ENCODE results near the gene FCAMR.
A peak's percentile ranks its signal among the peaks of the same experiment; 100 is the strongest.

FCAMR gene

DNA sequence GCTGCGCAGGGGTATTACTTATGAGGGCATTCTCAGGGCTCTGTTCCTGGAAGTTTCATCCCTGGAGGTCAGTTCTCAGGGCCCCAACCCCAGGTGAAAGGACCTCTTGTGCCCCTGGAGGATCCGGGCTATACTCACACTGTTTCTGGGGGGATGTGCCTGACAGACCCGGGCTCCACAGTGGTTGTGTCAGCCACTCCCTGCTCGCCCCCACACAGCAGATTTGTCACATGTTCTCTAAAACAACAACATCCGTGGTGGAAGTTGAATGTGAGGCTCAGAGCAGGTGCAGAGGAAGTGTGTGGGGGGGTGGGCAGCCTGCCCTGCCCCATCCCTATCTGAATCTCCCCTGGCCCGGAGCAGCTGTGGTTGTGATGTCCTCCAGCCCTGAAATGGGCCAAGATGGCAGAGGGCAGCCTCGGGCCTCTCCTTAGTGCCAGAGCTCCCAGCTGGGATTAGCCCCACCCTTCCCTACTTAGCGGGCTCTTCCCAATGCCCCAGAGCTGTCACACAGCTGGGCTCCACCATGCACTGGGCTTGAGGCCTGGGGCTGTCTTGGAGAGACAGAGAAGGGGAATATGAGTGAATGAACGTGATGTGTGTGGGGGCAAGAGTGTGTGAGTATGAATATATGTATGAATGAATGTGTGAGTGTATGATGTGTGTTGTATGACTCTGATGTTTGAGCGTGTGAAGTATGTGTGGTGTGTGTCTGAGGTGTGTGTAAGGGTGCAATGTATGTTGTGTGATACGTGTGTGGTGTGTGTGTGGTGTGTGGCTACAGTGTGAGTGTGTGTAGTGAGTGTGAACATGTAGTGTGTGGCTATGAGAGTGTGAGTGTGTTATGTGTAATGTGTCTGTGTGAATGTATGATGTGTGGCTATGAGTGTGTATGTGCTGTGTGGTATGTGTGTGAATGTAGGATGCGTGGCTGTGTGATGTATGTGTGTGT, 47.0 kb downstream of the FCAMR start:
- peak overlapping the region; percentile 78 for H3K9ac ChIP-seq
- H4K20me1 ChIP-seq, result no peaks in the 10 kb centered on the region
- no peaks in the 10 kb centered on the region for H3K36me3 ChIP-seq
- H3K4me2 ChIP-seq, result peak overlapping the region; percentile 92
- no peaks in the 10 kb centered on the region for H3K27me3 ChIP-seq
- H3K4me3 ChIP-seq, result peak overlapping the region; percentile 59
- no peaks in the 10 kb centered on the region for H3K9me3 ChIP-seq
- peaks cover 74% of the 10 kb centered on the region for H3K4me1 ChIP-seq
- no peak for TF ChIP-seq Cebpa-rat (IDR thresholded peaks at IDR 0.05)
- H3K27ac ChIP-seq, result peak overlapping the region; percentile 92

DNA sequence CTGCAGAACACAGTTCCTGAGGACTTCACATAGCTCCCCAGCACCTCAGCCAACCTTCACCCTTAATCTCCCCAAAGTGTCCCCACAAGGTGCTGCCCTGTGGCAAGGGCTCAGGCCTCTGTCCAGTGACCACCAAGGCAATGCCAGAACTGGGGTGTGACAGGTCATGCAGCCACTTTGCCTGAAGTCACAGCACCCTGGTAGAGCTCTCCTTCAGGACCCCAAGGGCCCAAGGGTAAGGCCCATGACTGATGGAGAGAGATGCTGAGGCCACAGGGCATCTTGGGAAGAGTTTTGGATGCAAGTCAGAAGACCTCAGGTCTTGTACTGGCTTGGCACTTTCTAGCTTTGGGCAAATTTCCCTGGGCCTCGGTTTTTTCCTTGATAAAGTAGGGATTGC, 47.7 kb downstream of the FCAMR start:
- H3K27me3 ChIP-seq, result no peaks in the 10 kb centered on the region
- peaks cover 81% of the 10 kb centered on the region for H3K4me1 ChIP-seq
- no peaks in the 10 kb centered on the region; the same call in 1 of the 2 replicates for H3K36me3 ChIP-seq
- no peaks in the 10 kb centered on the region for H4K20me1 ChIP-seq
- H3K4me2 ChIP-seq, result peak overlapping the region; percentile 92
- H3K27ac ChIP-seq, result peak overlapping the region; percentile 92
- H3K9me3 ChIP-seq, result no peaks in the 10 kb centered on the region
- peak overlapping the region; percentile 59 for H3K4me3 ChIP-seq
- TF ChIP-seq Cebpa-rat (IDR thresholded peaks at IDR 0.05), result no peak
- peak overlapping the region; percentile 78 for H3K9ac ChIP-seq

DNA sequence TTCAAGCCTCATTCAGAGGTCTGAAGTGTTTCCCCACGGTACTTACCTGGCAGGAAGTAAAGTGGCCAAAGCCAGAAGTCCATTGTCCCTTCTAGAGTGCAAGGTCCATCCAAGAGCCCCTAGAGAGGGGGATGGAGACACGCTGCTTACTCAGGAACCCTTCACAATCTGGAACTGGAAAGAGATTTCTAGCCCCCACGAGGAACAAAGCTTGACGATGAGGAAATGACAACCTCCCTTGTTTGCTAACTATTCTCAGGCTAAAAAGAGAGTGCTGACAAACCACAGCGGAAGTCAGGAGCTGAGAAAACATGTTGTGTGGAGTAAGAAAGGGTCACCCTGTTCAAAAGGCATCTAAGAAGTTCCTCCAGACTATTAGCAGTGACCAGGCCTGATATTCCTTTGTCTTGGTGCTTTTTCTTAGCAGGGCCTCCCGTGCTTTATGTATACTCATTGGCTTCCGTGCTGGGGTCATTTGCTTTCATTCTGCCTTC, 48.4 kb downstream of the FCAMR start, which contains the start of gene FCMR:
Gene FCMR (minus strand): TSS at position 170 of the 494 bp plus-strand sequence. CDS start 87 bp downstream, at position 83.
- TF ChIP-seq Cebpa-rat (IDR thresholded peaks at IDR 0.05), result no peak
- peaks cover 88% of the 10 kb centered on the region for H3K4me1 ChIP-seq
- H3K36me3 ChIP-seq, result no peaks in the 10 kb centered on the region; the same call in 1 of the 2 replicates
- peak within 1 kb of the TSS; percentile 92 for H3K27ac ChIP-seq
- H3K4me2 ChIP-seq, result peak within 1 kb of the TSS; percentile 92
- H3K9me3 ChIP-seq, result no peaks in the 10 kb centered on the region
- peak within 1 kb of the TSS; percentile 59 for H3K4me3 ChIP-seq
- peak within 1 kb of the TSS; percentile 78 for H3K9ac ChIP-seq
- H4K20me1 ChIP-seq, result no peaks in the 10 kb centered on the region
- H3K27me3 ChIP-seq, result no peaks in the 10 kb centered on the region

DNA sequence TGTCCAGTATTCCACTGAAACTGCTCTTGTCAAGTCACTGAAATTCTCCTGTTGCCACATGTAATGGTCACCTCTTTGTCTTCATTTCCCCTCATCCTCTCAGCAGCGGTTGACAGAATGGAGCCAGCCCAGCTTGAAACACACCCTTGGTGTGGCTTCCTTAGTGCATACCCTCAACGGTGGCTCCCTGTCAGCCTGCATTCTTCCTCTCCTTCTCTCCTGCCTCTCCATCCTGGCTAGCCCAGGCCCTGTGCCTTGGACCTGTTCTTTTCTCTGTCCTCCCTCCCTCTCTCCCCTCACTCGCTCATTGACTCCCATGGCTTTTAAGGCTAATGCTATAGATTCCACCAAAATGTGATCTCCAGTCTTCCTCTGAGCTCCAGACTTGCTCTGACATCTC, 52.2 kb downstream of the FCAMR start:
- TF ChIP-seq Cebpa-rat (IDR thresholded peaks at IDR 0.05), result no peak
- H3K36me3 ChIP-seq, result peaks cover 6% of the 10 kb centered on the region; the same call in 1 of the 2 replicates
- peak overlapping the region; percentile 92 for H3K4me2 ChIP-seq

DNA sequence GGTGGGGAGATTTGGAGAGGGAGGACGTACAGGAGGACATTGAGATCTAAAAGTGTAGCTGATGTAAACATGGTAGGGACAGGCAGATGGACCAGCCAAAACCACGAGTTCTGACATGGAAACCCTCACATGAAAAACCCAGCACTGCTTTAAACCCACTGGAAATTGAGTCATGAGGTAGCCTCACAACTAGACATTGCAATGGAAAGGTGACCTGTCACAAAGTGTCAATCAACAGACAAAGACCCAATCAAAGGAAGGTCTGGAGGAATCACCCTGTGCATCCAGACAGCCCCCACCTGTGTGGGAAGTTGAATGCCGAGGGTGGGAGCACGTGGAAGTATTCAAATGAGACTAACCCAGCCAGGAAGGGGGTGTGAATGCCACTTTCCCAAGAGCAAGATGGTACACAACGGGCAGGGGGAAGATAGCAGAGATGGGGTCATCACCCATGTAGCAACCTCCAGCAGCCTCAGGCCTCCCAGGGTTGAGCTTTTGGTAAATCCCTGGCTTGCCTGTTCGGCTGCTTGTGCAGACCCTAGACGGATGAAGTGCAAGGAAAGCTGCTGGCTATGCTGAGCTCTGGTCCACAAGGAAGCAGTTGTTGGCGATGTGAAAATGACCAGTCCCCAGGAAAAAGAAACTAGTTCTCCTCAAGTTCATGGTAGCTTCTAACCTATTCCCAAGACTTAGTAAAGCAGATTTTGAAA, 54.1 kb downstream of the FCAMR start:
- Histone ChIP-seq H3K9ac (no peak overlapping the region), H3K4me2 (peak overlapping the region; percentile 8; the same call in 1 of the 2 replicates), H3K27ac (no peak overlapping the region), H4K20me1 (peaks cover 10% of the 10 kb centered on the region), H3K27me3 (no peaks in the 10 kb centered on the region), H3K36me3 (peaks cover 10% of the 10 kb centered on the region), H3K4me1 (peaks cover 93% of the 10 kb centered on the region), H3K9me3 (no peaks in the 10 kb centered on the region), H3K4me3 (no peak overlapping the region)
- TF ChIP-seq Cebpa-rat (IDR thresholded peaks at IDR 0.05), result no peak

More for the DNA sequence above, 52.2 kb downstream of the FCAMR start:
- no peaks in the 10 kb centered on the region; the same call in 1 of the 2 replicates for H4K20me1 ChIP-seq
- H3K9me3 ChIP-seq, result no peaks in the 10 kb centered on the region
- H3K27me3 ChIP-seq, result no peaks in the 10 kb centered on the region
- no peak overlapping the region for H3K4me3 ChIP-seq
- peak overlapping the region; percentile 48 for H3K27ac ChIP-seq
- H3K4me1 ChIP-seq, result peaks cover 99% of the 10 kb centered on the region
- no peak overlapping the region for H3K9ac ChIP-seq

DNA sequence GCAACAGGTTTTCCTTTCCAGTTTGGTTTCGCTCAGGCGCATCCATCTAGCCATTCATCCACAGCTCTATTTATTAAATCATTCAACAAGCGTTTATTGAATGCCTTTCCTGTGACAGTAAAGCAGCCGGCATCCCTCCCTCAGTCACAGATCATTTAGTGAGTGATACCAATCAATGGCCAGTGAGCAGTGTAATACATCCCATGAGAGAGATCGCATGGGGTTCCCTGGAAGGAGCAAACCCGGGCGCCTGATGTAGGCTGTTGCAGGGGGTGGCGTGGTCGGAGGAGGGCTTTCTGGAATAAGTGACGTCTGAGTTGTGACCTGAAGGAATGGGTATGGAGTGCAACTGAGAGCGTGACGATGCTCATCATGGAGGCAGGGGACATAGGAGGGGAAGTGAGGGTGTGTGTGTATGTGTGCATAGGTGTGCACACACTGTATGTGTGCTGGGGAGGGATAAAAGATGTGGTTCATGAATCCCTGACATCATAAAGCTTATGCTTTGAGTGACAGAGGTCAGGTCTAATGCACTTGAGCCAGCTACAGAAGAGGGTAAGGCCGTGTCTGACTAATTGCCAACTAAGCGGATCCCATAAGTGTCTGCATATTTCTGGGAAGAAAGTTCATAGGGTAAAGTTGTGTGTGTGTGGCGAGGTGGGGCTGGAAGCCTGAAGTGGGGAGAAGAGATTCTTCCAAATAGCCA, 55.1 kb downstream of the FCAMR start:
- peaks cover 20% of the 10 kb centered on the region for H4K20me1 ChIP-seq
- H3K9me3 ChIP-seq, result no peaks in the 10 kb centered on the region
- no peak overlapping the region for H3K9ac ChIP-seq
- peak overlapping the region; percentile 38 for H3K4me2 ChIP-seq
- no peak overlapping the region for H3K4me3 ChIP-seq
- no peak for TF ChIP-seq Cebpa-rat (IDR thresholded peaks at IDR 0.05)
- H3K36me3 ChIP-seq, result peaks cover 13% of the 10 kb centered on the region
- H3K27me3 ChIP-seq, result peaks cover 7% of the 10 kb centered on the region
- H3K27ac ChIP-seq, result no peak overlapping the region
- H3K4me1 ChIP-seq, result peaks cover 83% of the 10 kb centered on the region

DNA sequence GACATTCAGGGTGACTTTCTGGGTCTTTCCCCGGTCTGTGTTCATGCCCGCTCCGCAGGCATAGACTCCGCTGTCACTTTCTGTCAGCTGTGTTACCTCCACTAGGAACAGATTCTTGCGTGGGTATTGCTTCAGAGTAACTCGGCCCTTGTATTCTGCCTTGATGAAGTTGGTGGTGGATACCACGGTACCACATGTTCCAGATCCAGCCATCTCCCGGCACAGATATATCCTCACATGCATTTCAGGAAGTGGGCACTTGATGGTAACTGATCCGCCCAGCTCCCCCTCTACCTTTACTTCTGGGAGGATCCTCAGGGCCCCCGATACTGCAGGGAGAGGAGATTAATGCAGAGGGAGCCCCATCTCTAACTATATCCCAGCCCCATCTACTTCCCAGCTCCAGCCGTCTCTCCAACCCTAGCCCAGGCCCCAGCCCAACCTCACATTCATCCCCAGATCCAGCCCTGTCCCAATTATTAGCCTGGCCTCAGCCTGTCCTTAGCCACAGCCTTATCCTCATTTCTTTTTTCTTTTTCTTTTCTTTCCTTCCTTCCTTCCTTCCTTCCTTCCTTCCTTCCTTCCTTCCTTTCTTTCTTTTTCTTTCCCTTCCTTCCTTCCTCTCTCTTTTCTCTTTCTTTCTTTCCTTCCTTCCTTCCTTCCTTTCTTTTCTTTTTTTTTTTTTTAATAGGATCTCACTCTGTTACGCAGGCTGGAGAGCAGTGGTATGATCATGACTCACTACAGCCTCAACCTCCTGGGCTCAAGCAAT, 56.3 kb downstream of the FCAMR start:
- no peak overlapping the region for H3K4me3 ChIP-seq
- H3K9ac ChIP-seq, result no peak overlapping the region
- peaks cover 20% of the 10 kb centered on the region for H3K27me3 ChIP-seq
- no peaks in the 10 kb centered on the region for H3K9me3 ChIP-seq
- no peak for TF ChIP-seq Cebpa-rat (IDR thresholded peaks at IDR 0.05)
- peaks cover 18% of the 10 kb centered on the region for H3K36me3 ChIP-seq
- H3K27ac ChIP-seq, result no peak overlapping the region
- peaks cover 83% of the 10 kb centered on the region for H3K4me1 ChIP-seq
- peaks cover 32% of the 10 kb centered on the region for H4K20me1 ChIP-seq
- H3K4me2 ChIP-seq, result peak overlapping the region; percentile 38

DNA sequence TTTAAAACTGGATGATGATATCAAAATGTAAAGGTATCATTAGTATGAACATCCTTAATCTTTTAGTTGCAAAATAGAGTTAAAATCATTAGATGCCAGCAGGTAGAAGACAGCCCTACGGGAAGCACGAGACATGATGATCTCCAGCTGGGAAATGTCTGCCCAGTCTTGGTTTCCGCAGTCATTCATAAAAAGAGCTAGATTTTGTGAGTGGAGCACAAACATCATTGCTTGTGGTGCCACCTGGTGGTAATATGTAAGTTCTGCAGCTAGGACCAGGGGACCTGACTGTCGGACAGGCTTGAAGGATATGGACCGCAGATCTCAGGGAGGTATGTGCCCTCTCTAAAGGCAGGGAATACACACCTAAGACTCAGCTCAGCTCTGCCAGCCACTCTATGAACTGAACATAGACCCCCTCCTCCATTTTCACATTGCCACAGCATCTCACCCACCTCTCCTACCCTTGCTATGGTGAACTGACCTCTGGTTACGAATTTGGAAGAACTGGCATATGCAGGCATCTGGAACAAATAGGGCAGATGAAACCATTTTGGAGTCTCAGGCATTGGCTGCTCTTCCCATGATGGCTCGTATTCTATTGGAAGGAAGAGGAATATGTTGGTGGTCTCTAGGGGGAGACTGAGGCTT, 57.7 kb downstream of the FCAMR start:
- Histone ChIP-seq H3K36me3 (peaks cover 26% of the 10 kb centered on the region), H4K20me1 (peaks cover 44% of the 10 kb centered on the region), H3K9ac (no peak overlapping the region), H3K4me2 (0 out of 2 replicates have a peak overlapping the region, but pooled peaks have one; percentile 10), H3K27ac (no peak overlapping the region), H3K9me3 (no peaks in the 10 kb centered on the region), H3K27me3 (peaks cover 33% of the 10 kb centered on the region), H3K4me3 (no peak overlapping the region), H3K4me1 (peaks cover 71% of the 10 kb centered on the region)
- no peak for TF ChIP-seq Cebpa-rat (IDR thresholded peaks at IDR 0.05)

All from BLaER1 (cell line).